NB4 (cell line): ENCODE results near the gene ELP2.

ENCODE experiments used
- DNase-seq: peaks from one replicate; pipeline ENCODE4 v3.0.0; 2010; ENCODE audit warnings: low read depth
- H3K4me3 ChIP-seq: one replicate; pipeline ENCODE4 v1.5.1; 2011; ENCODE audit warnings: mild to moderate bottlenecking, low read depth, low read length, moderate library complexity
- MYC ChIP-seq: IDR thresholded peaks from 2 replicates; pipeline ENCODE4 v1.6.1; 2011; ENCODE audit warnings: low read depth, low read length
- POLR2A ChIP-seq: IDR thresholded peaks from 2 replicates; pipeline ENCODE4 v1.6.1; 2011; ENCODE audit warnings: mild to moderate bottlenecking; ENCODE audit not compliant: insufficient read length; ENCODE audit errors: extremely low read depth
- TF ChIP-seq, protein P1 (sequence below): IDR thresholded peaks from 2 replicates; pipeline ENCODE4 v1.6.1; 2011; ENCODE audit warnings: low read depth, low read length
- TF ChIP-seq, protein P2 (sequence below): IDR thresholded peaks from one replicate; pipeline ENCODE4 v1.5.1; 2012; ENCODE audit warnings: low read depth, low read length

The ELP2 gene

DNA sequence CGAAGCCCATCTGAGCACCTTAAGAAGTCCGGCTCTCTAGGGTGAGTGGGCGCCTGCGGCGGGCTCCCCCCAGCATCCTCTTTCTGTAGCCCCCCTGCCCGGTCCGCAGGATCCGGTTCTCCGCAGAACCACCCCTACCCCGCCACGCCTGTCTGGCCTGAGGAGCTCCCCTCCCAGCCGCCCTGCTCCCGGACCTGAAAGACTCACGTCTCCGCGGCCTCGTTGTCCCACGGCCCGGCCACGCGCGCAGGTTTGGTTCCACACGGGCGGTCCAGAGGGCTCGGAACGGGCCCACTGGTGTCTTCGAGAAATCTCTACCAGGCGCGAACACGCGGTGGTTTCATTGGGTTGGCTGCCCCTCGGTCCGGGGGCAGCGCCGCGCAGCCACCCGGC is 796 bp upstream of the ELP2 start:
- DNase-seq = no peak
- peak overlapping the region; percentile 86 for H3K4me3 ChIP-seq
- TF ChIP-seq, protein P1, sequence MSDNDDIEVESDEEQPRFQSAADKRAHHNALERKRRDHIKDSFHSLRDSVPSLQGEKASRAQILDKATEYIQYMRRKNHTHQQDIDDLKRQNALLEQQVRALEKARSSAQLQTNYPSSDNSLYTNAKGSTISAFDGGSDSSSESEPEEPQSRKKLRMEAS = no peak
- no peak for TF ChIP-seq POLR2A
- TF ChIP-seq, protein P2, sequence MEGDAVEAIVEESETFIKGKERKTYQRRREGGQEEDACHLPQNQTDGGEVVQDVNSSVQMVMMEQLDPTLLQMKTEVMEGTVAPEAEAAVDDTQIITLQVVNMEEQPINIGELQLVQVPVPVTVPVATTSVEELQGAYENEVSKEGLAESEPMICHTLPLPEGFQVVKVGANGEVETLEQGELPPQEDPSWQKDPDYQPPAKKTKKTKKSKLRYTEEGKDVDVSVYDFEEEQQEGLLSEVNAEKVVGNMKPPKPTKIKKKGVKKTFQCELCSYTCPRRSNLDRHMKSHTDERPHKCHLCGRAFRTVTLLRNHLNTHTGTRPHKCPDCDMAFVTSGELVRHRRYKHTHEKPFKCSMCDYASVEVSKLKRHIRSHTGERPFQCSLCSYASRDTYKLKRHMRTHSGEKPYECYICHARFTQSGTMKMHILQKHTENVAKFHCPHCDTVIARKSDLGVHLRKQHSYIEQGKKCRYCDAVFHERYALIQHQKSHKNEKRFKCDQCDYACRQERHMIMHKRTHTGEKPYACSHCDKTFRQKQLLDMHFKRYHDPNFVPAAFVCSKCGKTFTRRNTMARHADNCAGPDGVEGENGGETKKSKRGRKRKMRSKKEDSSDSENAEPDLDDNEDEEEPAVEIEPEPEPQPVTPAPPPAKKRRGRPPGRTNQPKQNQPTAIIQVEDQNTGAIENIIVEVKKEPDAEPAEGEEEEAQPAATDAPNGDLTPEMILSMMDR = no peak
- no peak for TF ChIP-seq MYC

DNA sequence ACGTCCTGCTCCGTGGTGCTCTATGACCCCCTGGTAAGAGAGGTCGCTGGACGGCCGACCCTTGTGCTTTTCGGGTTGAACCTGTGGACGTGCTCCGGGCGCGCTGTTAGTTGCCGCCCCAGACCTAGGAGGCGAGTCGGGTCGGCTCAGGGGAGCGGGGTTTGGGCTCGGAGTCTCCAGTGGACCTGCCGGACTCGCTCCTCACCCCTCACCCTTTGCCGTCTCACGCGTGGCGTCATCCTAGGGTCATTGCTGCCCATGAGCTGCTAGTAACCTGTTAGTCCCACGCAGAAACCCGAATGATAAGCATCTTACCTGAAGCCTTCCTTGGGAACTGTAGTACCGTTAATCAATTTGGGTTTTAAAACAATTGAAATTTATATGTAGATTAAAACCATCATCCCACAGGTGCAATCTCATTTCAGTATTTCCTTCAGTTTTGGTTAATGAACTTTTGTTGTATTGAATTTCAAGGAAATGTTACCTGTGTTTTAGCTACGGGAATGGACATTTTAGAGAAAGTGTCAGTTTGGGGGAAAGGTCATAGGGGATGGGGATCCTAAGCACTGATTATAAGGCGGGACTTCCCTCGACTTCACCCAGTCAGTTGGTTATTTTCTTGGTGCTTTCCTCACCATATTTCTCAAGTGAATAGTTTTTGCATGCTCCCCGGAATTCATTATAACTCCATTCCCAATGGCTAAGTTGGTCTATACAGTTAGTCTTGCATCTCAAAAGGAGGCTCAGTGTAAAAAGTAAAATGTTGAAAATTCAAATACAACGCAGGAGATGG is 536 bp downstream of the ELP2 start:
- TF ChIP-seq, protein P1 = no peak
- TF ChIP-seq MYC = no peak
- no peak for TF ChIP-seq POLR2A
- TF ChIP-seq, protein P2 = no peak
- H3K4me3 ChIP-seq = peak overlapping the region; percentile 77
- peak; percentile 19 for DNase-seq

DNA sequence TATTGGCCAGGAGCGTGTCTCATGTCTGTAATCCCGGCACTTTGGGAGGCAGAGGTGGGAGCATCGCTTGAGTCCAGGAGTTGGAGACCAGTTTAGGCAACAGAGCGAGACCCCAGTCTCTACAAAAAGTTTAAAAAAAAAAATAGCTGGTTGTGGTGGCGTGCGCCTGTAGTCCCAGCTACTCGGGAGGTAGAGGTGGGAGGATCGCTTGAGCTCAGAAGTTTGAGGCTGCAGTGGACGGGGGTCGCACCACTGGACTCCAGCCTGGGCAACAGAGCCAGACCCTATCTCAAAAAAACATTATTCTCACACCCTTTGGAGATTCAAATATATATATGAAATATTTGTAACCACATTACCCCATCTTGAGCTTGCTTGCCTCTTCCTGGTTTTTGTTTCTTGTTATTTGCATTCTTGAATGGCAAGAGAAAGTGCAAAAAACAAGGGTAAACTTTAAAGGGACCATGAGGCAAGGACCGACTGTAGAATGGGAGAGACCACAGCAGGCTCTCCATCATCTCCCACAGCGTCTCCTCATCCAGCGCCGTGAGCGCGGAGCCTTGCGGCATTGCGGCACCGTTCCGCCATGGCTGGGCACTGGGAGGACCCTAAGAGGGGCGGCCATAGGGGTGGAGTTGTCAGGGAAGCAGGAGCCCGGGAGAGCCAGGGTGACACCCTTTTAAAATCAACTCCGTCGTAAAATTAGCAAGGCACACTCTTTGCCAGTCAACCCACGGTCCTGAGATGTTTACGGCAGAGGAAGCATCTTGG is 1.4 kb downstream of the ELP2 start:
- peak overlapping the region; percentile 77 for H3K4me3 ChIP-seq
- no peak for DNase-seq
- TF ChIP-seq, protein P1 = no peak
- no peak for TF ChIP-seq POLR2A
- TF ChIP-seq MYC = no peak
- TF ChIP-seq, protein P2 = no peak

DNA sequence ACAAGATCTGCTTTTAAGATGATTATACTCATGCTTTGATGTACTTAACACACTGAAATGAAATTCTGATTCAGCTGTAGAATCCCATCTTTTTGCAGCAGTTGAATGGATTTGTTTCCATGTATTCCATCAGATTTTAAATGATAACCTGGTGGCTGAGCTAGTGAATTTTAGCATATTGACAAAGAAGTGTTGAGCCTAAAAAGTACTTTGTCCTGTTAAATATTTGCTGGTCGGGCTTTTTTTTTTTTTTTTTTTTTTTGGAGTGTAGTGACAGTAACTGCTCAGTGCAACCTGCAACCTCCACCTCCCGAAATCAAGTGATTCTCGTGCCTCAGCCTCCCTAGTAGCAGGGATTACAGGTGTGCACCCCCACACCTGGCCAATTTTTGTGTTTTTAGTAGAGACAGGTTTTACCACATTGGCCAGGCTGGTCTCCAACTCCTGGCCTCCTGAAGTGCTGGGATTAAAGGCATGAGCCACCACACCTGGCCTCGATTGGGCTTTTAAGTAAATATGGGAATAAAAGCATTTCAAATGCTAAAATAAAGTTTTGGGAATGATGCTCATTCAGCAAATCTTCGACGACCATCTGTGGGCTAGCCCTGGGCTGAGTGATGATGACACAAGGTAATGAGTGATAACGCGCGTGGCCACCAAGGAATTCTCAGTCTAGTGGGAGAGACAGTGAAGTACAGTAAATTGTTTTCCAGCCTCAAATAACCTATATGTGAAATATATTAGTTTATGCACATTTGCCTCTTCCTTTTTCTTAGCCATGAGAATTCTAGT is 2.2 kb downstream of the ELP2 start:
- peak overlapping the region; percentile 77 for H3K4me3 ChIP-seq

DNA sequence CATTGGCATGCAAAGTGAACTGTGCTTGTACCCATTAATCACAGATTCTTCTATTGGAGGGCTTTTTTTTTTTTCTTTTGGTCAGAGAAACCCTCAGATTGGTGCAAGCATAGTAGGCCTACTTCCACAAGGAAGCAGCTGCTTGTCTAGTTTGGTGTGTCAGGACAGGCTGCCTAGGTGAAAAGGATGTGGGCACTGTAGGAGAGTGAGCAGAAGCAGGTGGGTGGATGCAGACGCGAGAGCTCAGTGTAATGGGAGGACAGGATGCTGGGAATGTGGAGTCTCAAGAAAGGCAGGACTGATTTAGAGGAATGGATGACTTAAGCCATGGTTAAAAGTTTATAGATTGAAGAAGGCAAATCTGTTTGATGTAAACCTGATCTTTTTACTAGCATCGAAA is 3.1 kb downstream of the ELP2 start:
- peak overlapping the region; percentile 17 for H3K4me3 ChIP-seq
- DNase-seq = no peak

More for the DNA sequence above, 2.2 kb downstream of the ELP2 start:
- no peak for TF ChIP-seq POLR2A
- TF ChIP-seq, protein P2 = no peak
- TF ChIP-seq, protein P1 = no peak
- no peak for TF ChIP-seq MYC
- no peak for DNase-seq

More for the DNA sequence above, 3.1 kb downstream of the ELP2 start:
- no peak for TF ChIP-seq MYC
- TF ChIP-seq POLR2A = no peak
- TF ChIP-seq, protein P2 = no peak
- TF ChIP-seq, protein P1 = no peak
